Keratinocyte (primary cell): ENCODE data around the gene VAMP5. TPM values are rescaled to one million over a fixed set of nuclear protein-coding genes. Genes with fewer than 3 reads are reported as not detected.

ENCODE experiments used
- DNase-seq: peaks from one replicate; pipeline ENCODE4 v3.0.0-alpha.2; 2011; ENCODE audit warnings: low read depth, missing footprints, low spot score
- FAIRE-seq: peaks from 2 replicates; lab custom pipeline; 2011; peaks lifted over from hg19 to GRCh38; lab: Jason Lieb, UNC
- H2AFZ ChIP-seq: 2 replicates; pipeline ENCODE4 v1.6.0; 2012; ENCODE audit warnings: low read length, control low read depth, inconsistent platforms; ENCODE audit not compliant: control insufficient read depth
- H3K27ac ChIP-seq: 2 replicates; pipeline ENCODE4 v1.5.1; 2011; ENCODE audit warnings: low read length; ENCODE audit not compliant: control insufficient read depth, insufficient read depth
- H3K27me3 ChIP-seq: 3 replicates; pipeline ENCODE4 v1.6.0; 2011; ENCODE audit warnings: low read length; ENCODE audit not compliant: control insufficient read depth, insufficient read depth; ENCODE audit errors: extremely low read depth
- H3K36me3 ChIP-seq, 2 experiments: 2 replicates in 1 of 2; 3 replicates in 1 of 2; pipeline ENCODE4 v1.5.1; 2011; ENCODE audit warnings: low read length in 2 of 2, mild to moderate bottlenecking in 1 of 2; ENCODE audit not compliant: control insufficient read depth in 2 of 2, insufficient read depth in 2 of 2; ENCODE audit errors: extremely low read depth in 1 of 2
- H3K4me1 ChIP-seq: 3 replicates; pipeline ENCODE4 v1.5.1; 2011; ENCODE audit warnings: low read length; ENCODE audit not compliant: control insufficient read depth, insufficient read depth; ENCODE audit errors: extremely low read depth
- H3K4me2 ChIP-seq: 3 replicates; pipeline ENCODE4 v1.6.0; 2011; ENCODE audit warnings: low read depth, low read length; ENCODE audit not compliant: control insufficient read depth, insufficient read depth; ENCODE audit errors: extremely low read depth
- H3K4me3 ChIP-seq, 3 experiments: fragments of 200-600 bp in 1 of 3; sonication (generic) in 1 of 3; 2 replicates in 2 of 3; 3 replicates in 1 of 3; pipeline ENCODE4 v1.5.1; 2011 to 2016; ENCODE audit warnings: low read length in 3 of 3, mild to moderate bottlenecking in 3 of 3, control low read depth in 2 of 3, inconsistent platforms in 1 of 3, low read depth in 1 of 3, mixed read lengths in 1 of 3, mixed run types in 1 of 3, moderate library complexity in 1 of 3; ENCODE audit not compliant: control insufficient read depth in 2 of 3, insufficient read depth in 2 of 3; ENCODE audit errors: extremely low read depth in 1 of 3
- H3K79me2 ChIP-seq: 2 replicates; pipeline ENCODE4 v1.6.0; 2012; ENCODE audit warnings: low read length; ENCODE audit not compliant: control insufficient read depth, insufficient read depth
- H3K9ac ChIP-seq: 3 replicates; pipeline ENCODE4 v1.6.0; 2011; ENCODE audit warnings: low read length; ENCODE audit not compliant: control insufficient read depth, insufficient read depth; ENCODE audit errors: extremely low read depth
- H3K9me1 ChIP-seq: 3 replicates; pipeline ENCODE4 v1.6.0; 2011; ENCODE audit warnings: low read length; ENCODE audit not compliant: control insufficient read depth, insufficient read depth; ENCODE audit errors: extremely low read depth
- H3K9me3 ChIP-seq: 2 replicates; pipeline ENCODE4 v1.5.1; 2012; ENCODE audit warnings: low read depth, low read length; ENCODE audit not compliant: control insufficient read depth
- H4K20me1 ChIP-seq: 3 replicates; pipeline ENCODE4 v1.6.0; 2011; ENCODE audit warnings: low read length; ENCODE audit not compliant: control insufficient read depth, insufficient read depth; ENCODE audit errors: extremely low read depth
- EZH2 ChIP-seq: IDR thresholded peaks from one replicate; pipeline ENCODE4 v1.6.1; 2012; ENCODE audit warnings: inconsistent platforms, mild to moderate bottlenecking, low read length, moderate library complexity
- dilution Hi-C: fragments of 300-500 bp; cut with MboI; formaldehyde crosslinking; loops from one replicate; pipeline ENCODE4 v1.7.0; 2020; ENCODE audit warnings: low sequenced_read_pairs; ENCODE audit not compliant: extremely low pct_ligation_motif_present
- polyA plus RNA-seq, 5 experiments: library from polyadenylated mRNA; depleted of rRNA in 3 of 5; stranded (reverse) in 3 of 5; stranded (forward) in 1 of 5; unstranded in 1 of 5; fragments of >200 nt; gene quantifications; 1 replicate in 1 of 5; 2 replicates in 3 of 5; 3 replicates in 1 of 5; pipeline versions ENCODE4 v1.2.1 to v1.2.3, GENCODE V29; 2011 to 2012; ENCODE audit warnings: missing spikeins in 2 of 5, low read depth in 1 of 5, low replicate concordance in 1 of 5
- TF ChIP-seq, protein P1 (sequence below), 3 experiments: IDR thresholded peaks in 1 of 3; conservative IDR thresholded peaks in 1 of 3; optimal IDR thresholded peaks in 1 of 3; 2 replicates in 2 of 3; 3 replicates in 1 of 3; pipeline versions ENCODE3 to v1.5.1; 2011; ENCODE audit warnings: low read length in 3 of 3, mild to moderate bottlenecking in 3 of 3, moderate library complexity in 2 of 3, control low read depth in 1 of 3, inconsistent platforms in 1 of 3; ENCODE audit not compliant: insufficient read depth in 2 of 3; ENCODE audit errors: extremely low read depth in 1 of 3

VAMP5 gene
- polyA plus RNA-seq, 1 donor (not counting 4 experiments of a cell fraction or from before 2014, with no cell fraction given) = 11.0 TPM

DNA sequence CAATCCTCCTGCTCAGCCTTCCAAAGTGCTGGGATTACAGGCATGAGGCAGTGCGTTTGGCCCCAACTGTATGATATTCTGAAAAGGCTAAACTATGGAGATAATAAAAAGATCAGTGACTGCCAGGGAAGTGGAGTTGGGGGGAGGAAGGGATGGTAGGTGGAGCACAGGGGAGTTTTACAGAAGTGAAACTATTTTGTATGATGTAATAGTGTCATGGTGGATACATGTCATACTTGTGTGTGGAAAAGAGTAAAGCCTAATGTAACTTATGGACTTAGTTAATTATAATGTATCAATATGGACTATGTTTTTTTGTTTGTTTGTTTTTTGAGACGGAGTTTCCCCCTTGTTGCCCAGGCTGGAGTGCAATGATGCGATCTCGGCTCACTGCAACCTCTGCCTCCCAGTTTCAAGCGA is 20.1 kb upstream of the VAMP5 start:
- TF ChIP-seq, protein P1, sequence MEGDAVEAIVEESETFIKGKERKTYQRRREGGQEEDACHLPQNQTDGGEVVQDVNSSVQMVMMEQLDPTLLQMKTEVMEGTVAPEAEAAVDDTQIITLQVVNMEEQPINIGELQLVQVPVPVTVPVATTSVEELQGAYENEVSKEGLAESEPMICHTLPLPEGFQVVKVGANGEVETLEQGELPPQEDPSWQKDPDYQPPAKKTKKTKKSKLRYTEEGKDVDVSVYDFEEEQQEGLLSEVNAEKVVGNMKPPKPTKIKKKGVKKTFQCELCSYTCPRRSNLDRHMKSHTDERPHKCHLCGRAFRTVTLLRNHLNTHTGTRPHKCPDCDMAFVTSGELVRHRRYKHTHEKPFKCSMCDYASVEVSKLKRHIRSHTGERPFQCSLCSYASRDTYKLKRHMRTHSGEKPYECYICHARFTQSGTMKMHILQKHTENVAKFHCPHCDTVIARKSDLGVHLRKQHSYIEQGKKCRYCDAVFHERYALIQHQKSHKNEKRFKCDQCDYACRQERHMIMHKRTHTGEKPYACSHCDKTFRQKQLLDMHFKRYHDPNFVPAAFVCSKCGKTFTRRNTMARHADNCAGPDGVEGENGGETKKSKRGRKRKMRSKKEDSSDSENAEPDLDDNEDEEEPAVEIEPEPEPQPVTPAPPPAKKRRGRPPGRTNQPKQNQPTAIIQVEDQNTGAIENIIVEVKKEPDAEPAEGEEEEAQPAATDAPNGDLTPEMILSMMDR (optimal IDR thresholded peaks at IDR 0.05 in 1 of 3, IDR thresholded peaks at IDR 0.05 in 1 of 3, conservative IDR thresholded peaks at IDR 0.05 in 1 of 3; ENCODE audit: extremely low read depth in 1 of 3, insufficient read depth in 2 of 3, low read length in 3 of 3) = no peak
- dilution Hi-C loops = no loop called here
- peaks cover 5% of the 10 kb centered on the region for H3K4me1 ChIP-seq
- H3K9me1 ChIP-seq = no peaks in the 10 kb centered on the region
- H4K20me1 ChIP-seq = no peaks in the 10 kb centered on the region
- H3K79me2 ChIP-seq = peaks cover 17% of the 10 kb centered on the region
- FAIRE-seq (no peak), DNase-seq (no peak)
- no peak overlapping the region for H3K4me3 ChIP-seq
- no peak overlapping the region for H3K9ac ChIP-seq
- no peaks in the 10 kb centered on the region for H3K9me3 ChIP-seq
- H2AFZ ChIP-seq = no peak overlapping the region
- no peaks in the 10 kb centered on the region for H3K27me3 ChIP-seq
- no peak overlapping the region for H3K27ac ChIP-seq
- H3K4me2 ChIP-seq = no peak overlapping the region
- peaks cover 0 to under 1% of the 10 kb centered on the region in 2 experiments for H3K36me3 ChIP-seq

DNA sequence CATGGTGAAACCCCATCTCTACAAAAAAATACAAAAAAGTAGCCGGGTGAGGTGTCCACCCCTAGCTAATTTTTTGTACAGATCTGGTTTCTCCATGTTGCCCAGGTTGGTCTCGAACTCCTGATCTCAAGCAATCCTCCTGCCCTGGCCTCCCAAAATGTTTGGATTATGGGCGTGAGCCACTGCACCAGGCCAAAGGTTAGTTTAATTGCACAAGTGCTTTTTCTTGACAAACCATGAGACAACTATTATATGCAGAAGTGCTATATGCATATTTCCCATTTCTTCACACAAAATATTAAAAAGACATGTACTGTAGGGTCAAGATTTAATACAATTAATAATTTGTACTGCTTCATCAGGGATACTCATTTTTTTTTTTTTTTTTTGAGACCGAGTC is 18.0 kb upstream of the VAMP5 start:
- H3K4me3 ChIP-seq = no peak overlapping the region
- H3K9me3 ChIP-seq = no peaks in the 10 kb centered on the region
- no peaks in the 10 kb centered on the region for H4K20me1 ChIP-seq
- dilution Hi-C loops = no loop called here
- no peaks in the 10 kb centered on the region for H3K9me1 ChIP-seq
- DNase-seq = no peak
- H3K27me3 ChIP-seq = no peaks in the 10 kb centered on the region
- H3K9ac ChIP-seq = no peak overlapping the region
- H3K36me3 ChIP-seq = no peaks in the 10 kb centered on the region
- FAIRE-seq = no peak
- no peak overlapping the region for H3K4me2 ChIP-seq
- TF ChIP-seq, protein P1 (optimal IDR thresholded peaks at IDR 0.05 in 1 of 3, IDR thresholded peaks at IDR 0.05 in 1 of 3, conservative IDR thresholded peaks at IDR 0.05 in 1 of 3; ENCODE audit: extremely low read depth in 1 of 3, insufficient read depth in 2 of 3, low read length in 3 of 3) = no peak
- TF ChIP-seq EZH2 = no peak
- H2AFZ ChIP-seq = no peak overlapping the region
- peaks cover under 1% of the 10 kb centered on the region for H3K79me2 ChIP-seq
- H3K4me1 ChIP-seq = no peaks in the 10 kb centered on the region
- no peak overlapping the region for H3K27ac ChIP-seq
